ENCODE results near the gene MAPRE2. TPM values are rescaled to one million over a fixed set of nuclear protein-coding genes. Genes with fewer than 3 reads are reported as not detected.

The MAPRE2 gene
- total and polyA plus RNA-seq, 2 of the 13 experiments (the other 11 are each of a cell fraction or from before 2014, with no cell fraction given), result 34.5 to 67.9 TPM

- TF ChIP-seq, protein P1, sequence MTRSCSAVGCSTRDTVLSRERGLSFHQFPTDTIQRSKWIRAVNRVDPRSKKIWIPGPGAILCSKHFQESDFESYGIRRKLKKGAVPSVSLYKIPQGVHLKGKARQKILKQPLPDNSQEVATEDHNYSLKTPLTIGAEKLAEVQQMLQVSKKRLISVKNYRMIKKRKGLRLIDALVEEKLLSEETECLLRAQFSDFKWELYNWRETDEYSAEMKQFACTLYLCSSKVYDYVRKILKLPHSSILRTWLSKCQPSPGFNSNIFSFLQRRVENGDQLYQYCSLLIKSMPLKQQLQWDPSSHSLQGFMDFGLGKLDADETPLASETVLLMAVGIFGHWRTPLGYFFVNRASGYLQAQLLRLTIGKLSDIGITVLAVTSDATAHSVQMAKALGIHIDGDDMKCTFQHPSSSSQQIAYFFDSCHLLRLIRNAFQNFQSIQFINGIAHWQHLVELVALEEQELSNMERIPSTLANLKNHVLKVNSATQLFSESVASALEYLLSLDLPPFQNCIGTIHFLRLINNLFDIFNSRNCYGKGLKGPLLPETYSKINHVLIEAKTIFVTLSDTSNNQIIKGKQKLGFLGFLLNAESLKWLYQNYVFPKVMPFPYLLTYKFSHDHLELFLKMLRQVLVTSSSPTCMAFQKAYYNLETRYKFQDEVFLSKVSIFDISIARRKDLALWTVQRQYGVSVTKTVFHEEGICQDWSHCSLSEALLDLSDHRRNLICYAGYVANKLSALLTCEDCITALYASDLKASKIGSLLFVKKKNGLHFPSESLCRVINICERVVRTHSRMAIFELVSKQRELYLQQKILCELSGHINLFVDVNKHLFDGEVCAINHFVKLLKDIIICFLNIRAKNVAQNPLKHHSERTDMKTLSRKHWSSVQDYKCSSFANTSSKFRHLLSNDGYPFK (CRISPR knock-in tag; IDR thresholded peaks at IDR 0.05; ENCODE audit: borderline replicate concordance), result no peak
- TF ChIP-seq ZNF878 (CRISPR knock-in tag; IDR thresholded peaks at IDR 0.05), result no peak
- TF ChIP-seq ZNF883 (CRISPR knock-in tag; IDR thresholded peaks at IDR 0.05; ENCODE audit: not compliant biosample characterization), result no peak
- TF ChIP-seq FOXA3 (CRISPR knock-in tag; IDR thresholded peaks at IDR 0.05), result peak; percentile 53
- TF ChIP-seq SOX13 (IDR thresholded peaks at IDR 0.05), result no peak
- TF ChIP-seq SOX13 (CRISPR knock-in tag; conservative IDR thresholded peaks at IDR 0.05 in 1 of 2, IDR thresholded peaks at IDR 0.05 in 1 of 2), result peak in 1 of 2 experiments; percentile 26; a peak in 1 of 4 replicates
- no peak for TF ChIP-seq ARID3A (IDR thresholded peaks at IDR 0.05; ENCODE audit: low read depth, low read length)
- TF ChIP-seq ZNF260 (CRISPR knock-in tag; IDR thresholded peaks at IDR 0.05; ENCODE audit: borderline replicate concordance, low read depth), result no peak
- TF ChIP-seq ZNF34 (CRISPR knock-in tag; IDR thresholded peaks at IDR 0.05; ENCODE audit: borderline replicate concordance), result no peak
- TF ChIP-seq, protein P2, sequence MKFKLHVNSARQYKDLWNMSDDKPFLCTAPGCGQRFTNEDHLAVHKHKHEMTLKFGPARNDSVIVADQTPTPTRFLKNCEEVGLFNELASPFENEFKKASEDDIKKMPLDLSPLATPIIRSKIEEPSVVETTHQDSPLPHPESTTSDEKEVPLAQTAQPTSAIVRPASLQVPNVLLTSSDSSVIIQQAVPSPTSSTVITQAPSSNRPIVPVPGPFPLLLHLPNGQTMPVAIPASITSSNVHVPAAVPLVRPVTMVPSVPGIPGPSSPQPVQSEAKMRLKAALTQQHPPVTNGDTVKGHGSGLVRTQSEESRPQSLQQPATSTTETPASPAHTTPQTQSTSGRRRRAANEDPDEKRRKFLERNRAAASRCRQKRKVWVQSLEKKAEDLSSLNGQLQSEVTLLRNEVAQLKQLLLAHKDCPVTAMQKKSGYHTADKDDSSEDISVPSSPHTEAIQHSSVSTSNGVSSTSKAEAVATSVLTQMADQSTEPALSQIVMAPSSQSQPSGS (CRISPR knock-in tag; IDR thresholded peaks at IDR 0.05), result no peak
- TF ChIP-seq, protein P3, sequence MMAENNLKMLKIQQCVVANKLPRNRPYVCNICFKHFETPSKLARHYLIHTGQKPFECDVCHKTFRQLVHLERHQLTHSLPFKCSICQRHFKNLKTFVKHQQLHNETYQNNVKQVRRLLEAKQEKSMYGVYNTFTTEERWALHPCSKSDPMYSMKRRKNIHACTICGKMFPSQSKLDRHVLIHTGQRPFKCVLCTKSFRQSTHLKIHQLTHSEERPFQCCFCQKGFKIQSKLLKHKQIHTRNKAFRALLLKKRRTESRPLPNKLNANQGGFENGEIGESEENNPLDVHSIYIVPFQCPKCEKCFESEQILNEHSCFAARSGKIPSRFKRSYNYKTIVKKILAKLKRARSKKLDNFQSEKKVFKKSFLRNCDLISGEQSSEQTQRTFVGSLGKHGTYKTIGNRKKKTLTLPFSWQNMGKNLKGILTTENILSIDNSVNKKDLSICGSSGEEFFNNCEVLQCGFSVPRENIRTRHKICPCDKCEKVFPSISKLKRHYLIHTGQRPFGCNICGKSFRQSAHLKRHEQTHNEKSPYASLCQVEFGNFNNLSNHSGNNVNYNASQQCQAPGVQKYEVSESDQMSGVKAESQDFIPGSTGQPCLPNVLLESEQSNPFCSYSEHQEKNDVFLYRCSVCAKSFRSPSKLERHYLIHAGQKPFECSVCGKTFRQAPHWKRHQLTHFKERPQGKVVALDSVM (CRISPR knock-in tag; IDR thresholded peaks at IDR 0.05), result no peak
- TF ChIP-seq TBX3 (IDR thresholded peaks at IDR 0.05; ENCODE audit: borderline replicate concordance), result no peak
Observed at GRCh38 chr18:35085450-35086380, 44.5 kb downstream of the MAPRE2 start (continued).

All from HepG2 (cell line).